Tracheal epithelial cell (primary cell): ENCODE measurements around the gene PAPOLB. TPM values are rescaled to one million over a fixed set of nuclear protein-coding genes. Genes with fewer than 3 reads are reported as not detected.

ENCODE experiments used
- total RNA-seq: library from RNA; depleted of rRNA; stranded (reverse); fragments of >200 nt; gene quantifications from 2 replicates; pipeline ENCODE4 v1.2.1, GENCODE V29; 2014

Gene PAPOLB
- total RNA-seq: not detected in 2 replicates

DNA sequence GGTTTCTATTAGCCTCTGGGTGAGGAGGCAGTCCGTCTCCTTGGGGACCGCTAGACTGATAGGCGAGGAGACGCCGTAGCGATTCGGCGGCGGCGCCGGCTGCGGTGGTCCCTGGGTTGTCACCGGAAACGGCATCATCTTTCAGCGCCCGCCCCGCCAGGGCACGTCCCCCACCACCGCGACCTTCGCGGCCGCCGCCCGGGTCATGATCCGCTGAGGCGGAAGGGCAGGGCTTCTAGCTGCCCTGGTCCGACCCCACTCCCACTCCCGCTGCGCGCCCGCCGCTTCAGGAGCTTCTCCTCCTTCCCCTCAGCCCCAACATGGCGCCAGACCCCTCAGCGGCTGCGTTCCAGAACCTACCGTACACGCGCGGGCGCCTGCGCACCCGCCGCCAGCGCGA lies at the start of gene PAPOLB:
Gene PAPOLB (minus strand): TSS at position 358 of the 400 bp plus-strand sequence. CDS start 220 bp downstream, at position 138.

DNA sequence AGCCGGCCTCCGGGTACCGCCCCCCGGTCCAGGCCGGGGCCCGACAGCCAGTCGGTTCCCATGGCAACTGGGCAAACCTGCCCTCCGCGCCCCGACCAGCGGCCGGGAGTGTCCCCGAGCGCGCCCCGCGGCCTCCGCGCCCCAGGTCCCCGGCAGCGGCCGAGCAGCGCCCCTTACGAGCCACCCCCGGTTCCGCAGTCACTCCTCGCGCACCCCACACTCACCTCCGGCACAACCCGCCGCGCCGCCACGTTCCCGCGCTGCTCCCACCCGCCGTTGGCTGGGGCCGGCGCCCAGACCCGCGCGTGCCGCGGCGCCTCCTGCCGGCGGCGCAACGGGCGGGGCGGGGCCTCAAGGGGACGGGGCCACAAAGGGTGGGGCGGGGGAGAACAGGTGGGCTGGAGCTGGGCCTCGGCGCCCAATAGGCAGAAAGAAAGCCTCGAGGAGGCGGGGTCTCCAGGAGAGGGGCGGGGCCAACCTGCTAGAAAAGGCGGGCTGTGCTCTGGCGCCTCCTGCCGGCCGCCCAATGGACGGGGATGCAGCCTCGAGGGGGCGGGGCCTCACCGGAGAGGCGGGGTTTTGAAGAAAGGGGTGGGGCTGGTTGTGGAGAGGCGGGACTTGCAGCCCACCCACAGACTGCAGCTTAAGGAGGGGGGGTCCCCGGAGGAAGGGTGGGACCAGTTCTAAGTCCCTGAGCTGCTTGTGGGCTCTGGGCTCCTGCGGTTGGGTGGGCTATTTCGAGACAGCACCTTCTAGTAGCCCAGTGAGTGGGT lies 21.7 kb upstream of the PAPOLB start, which contains the start of gene RADIL:
Gene RADIL (minus strand): TSS at position 345 of the 773 bp plus-strand sequence. CDS start 5,577 bp downstream, outside the sequence.

Other genes with a start within 250 kb of the PAPOLB start
- gene FOXK1, start 179.7 kb downstream of the PAPOLB start, total RNA-seq: 23.4 and 36.4 TPM in 2 replicates
- 29.6 and 32.8 TPM in 2 replicates for gene AP5Z1, start 86.4 kb downstream of the PAPOLB start, total RNA-seq
- not detected in 2 replicates for gene RADIL, start 21.7 kb upstream of the PAPOLB start, total RNA-seq
- not detected in 2 replicates for gene MMD2, start 97.2 kb upstream of the PAPOLB start, total RNA-seq
- 7.5 and 9.8 TPM in 2 replicates for gene RBAK, start 183.8 kb upstream of the PAPOLB start, total RNA-seq